Upper lobe of left lung (tissue), 4 donors: ENCODE measurements around the gene TMSB10.

Source experiments
- POLR2A ChIP-seq, 4 donors: fragments of 450-650 bp; IDR thresholded peaks; one replicate each; pipeline ENCODE4 v1.5.1; 2016 to 2017; ENCODE audit warnings: antibody characterized with exemption in 4 of 4, mild to moderate bottlenecking in 2 of 4
- TF ChIP-seq, protein P1 (sequence below), 6 experiments: fragments of 450-650 bp in 4 of 6; fragments of 200-600 bp in 2 of 6; sonication (generic) in 2 of 6; IDR thresholded peaks; one replicate each; pipeline ENCODE4 v1.5.1; 2016 to 2019; ENCODE audit warnings: antibody characterized with exemption in 6 of 6

DNA sequence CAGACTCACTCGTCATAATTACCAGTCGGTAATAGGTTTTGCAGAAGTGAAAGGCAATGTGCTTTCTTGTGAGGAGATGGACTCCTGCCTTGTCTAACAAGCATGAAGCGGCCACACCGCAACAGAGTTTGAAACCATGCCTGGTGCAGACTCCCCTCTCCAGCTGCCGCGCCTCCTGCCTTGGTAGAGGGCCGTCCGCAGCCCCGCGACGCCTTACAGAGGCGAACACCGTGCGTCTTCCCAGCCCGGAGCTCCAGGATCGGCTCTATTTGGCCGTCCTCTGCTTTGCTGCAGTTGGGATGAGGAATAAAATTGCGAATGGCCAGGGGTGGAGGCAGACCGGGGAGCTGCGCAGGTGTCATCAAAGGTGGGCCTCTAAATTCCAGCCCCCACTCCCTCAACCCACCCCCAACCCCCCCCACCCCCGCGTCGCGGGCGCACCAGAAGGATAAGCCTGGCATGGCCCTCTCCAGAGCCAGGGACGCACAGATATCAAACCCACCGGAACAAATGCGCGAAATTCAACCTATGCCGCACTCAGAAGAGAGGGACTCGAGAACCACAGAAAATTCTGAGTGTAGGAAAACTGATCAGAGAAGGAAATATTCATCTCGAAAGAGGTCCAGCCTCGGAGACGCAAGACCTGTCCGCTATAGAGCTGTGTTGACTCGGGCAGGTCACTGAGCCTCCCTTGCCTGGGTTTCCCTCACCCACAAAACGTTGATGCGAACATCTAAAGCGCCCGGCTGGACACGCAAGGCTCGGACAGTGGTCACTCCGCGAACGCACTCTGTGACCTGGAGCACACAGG, 25.7 kb upstream of the TMSB10 start:
- TF ChIP-seq, protein P1, sequence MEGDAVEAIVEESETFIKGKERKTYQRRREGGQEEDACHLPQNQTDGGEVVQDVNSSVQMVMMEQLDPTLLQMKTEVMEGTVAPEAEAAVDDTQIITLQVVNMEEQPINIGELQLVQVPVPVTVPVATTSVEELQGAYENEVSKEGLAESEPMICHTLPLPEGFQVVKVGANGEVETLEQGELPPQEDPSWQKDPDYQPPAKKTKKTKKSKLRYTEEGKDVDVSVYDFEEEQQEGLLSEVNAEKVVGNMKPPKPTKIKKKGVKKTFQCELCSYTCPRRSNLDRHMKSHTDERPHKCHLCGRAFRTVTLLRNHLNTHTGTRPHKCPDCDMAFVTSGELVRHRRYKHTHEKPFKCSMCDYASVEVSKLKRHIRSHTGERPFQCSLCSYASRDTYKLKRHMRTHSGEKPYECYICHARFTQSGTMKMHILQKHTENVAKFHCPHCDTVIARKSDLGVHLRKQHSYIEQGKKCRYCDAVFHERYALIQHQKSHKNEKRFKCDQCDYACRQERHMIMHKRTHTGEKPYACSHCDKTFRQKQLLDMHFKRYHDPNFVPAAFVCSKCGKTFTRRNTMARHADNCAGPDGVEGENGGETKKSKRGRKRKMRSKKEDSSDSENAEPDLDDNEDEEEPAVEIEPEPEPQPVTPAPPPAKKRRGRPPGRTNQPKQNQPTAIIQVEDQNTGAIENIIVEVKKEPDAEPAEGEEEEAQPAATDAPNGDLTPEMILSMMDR (IDR thresholded peaks at IDR 0.05): no peak
- no peak for TF ChIP-seq POLR2A (IDR thresholded peaks at IDR 0.05)
